ENCODE data around the gene ZNF469.

DNA sequence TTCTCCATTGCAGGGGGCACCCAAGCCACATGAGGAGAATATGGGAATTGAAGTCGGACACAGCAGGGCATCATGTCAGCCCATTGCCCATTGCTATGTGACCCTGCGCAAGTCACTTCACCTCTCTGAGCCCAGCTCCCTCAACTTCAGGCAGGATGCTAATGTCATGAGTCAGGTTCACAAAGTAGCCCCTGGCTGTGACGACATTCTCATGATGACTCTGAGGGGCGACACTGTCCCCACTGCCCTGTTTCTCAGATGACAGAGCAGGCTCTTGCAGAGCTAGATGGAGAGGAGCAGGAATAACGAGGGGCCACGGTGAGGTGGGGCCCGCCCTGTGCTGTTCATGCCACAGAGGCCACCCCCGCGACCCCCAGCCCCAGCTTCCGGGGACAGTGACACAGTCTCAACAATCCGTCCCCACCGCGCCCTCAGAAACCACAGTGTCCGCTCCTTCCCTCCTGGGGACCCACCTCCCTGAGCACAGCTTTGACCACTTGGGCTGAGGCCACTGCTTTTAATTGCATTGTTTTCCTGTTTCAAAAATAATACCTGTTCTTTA, 13.2 kb upstream of the ZNF469 start:
- no peak for TF ChIP-seq EP300 (IDR thresholded peaks at IDR 0.05)
- TF ChIP-seq, protein P1, sequence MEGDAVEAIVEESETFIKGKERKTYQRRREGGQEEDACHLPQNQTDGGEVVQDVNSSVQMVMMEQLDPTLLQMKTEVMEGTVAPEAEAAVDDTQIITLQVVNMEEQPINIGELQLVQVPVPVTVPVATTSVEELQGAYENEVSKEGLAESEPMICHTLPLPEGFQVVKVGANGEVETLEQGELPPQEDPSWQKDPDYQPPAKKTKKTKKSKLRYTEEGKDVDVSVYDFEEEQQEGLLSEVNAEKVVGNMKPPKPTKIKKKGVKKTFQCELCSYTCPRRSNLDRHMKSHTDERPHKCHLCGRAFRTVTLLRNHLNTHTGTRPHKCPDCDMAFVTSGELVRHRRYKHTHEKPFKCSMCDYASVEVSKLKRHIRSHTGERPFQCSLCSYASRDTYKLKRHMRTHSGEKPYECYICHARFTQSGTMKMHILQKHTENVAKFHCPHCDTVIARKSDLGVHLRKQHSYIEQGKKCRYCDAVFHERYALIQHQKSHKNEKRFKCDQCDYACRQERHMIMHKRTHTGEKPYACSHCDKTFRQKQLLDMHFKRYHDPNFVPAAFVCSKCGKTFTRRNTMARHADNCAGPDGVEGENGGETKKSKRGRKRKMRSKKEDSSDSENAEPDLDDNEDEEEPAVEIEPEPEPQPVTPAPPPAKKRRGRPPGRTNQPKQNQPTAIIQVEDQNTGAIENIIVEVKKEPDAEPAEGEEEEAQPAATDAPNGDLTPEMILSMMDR (IDR thresholded peaks at IDR 0.05): no peak

All from gastroesophageal sphincter (tissue), 3 donors.